GM12875 (cell line): Measurements from ENCODE around the gene RHOBTB3.
A peak's percentile ranks its signal among the peaks of the same experiment; 100 is the strongest.

Experiments used
- H3K4me3 ChIP-seq: one replicate; pipeline ENCODE4 v1.5.1; 2011; ENCODE audit warnings: low read depth, low read length, control low read depth
- CTCF ChIP-seq: IDR thresholded peaks from 2 replicates; pipeline ENCODE4 v1.5.1; 2011; ENCODE audit warnings: low read depth, mild to moderate bottlenecking, control low read depth, inconsistent platforms, low read length, moderate library complexity, borderline replicate concordance; ENCODE audit not compliant: insufficient read depth

RHOBTB3 gene

GRCh38 chr5:95823738-95824609 lies 92.8 kb downstream of the RHOBTB3 start:
- H3K4me3 ChIP-seq: peak overlapping the region; percentile 36
- TF ChIP-seq CTCF: no peak

- no peak overlapping the region for H3K4me3 ChIP-seq
- TF ChIP-seq CTCF: no peak
These were observed 93.6 kb downstream of the RHOBTB3 start for GRCh38 chr5:95824747-95825146.

GRCh38 chr5:95825495-95825894 lies 94.4 kb downstream of the RHOBTB3 start:
- no peak for TF ChIP-seq CTCF
- no peak overlapping the region for H3K4me3 ChIP-seq

GRCh38 chr5:95826949-95827891 lies 96.1 kb downstream of the RHOBTB3 start:
- no peak for TF ChIP-seq CTCF
- no peak overlapping the region for H3K4me3 ChIP-seq

- TF ChIP-seq CTCF: no peak
- no peak overlapping the region for H3K4me3 ChIP-seq
These were observed 96.7 kb downstream of the RHOBTB3 start for GRCh38 chr5:95827892-95828246.

- TF ChIP-seq CTCF: no peak
- H3K4me3 ChIP-seq: no peak overlapping the region
These were observed 99.1 kb downstream of the RHOBTB3 start for GRCh38 chr5:95830226-95830625.
